A673 (cell line): ENCODE results near the gene VWA8. TPM values are rescaled to one million over a fixed set of nuclear protein-coding genes. Genes with fewer than 3 reads are reported as not detected.

Experiments used
- BruUV-seq: library from RNA; stranded (reverse); fragments of 400-500 nt; replicated peaks from 2 replicates; lab custom pipeline; 2021; lab: Mats Ljungman, UMichigan
- CTCF ChIA-PET: fragments of 300-600 bp; sonication (Branson Sonifier 250); formaldehyde crosslinking; loops from one replicate; lab custom pipeline; 2022; ENCODE audit warnings: antibody characterized with exemption; lab: Charles Lee
- POLR2A ChIA-PET: fragments of 300-600 bp; sonication (Branson Sonifier 250); formaldehyde crosslinking; loops from one replicate; lab custom pipeline; 2022; ENCODE audit warnings: antibody characterized with exemption; ENCODE audit not compliant: low non-redundant PET; lab: Charles Lee
- DNase-seq: peaks from one replicate; pipeline ENCODE4 v3.0.0-alpha.2; 2015; ENCODE audit warnings: low spot score
- H3K27ac ChIP-seq: fragments of 200-600 bp; sonication (generic); 2 replicates; pipeline ENCODE4 v1.5.1; 2016; ENCODE audit warnings: mixed run types, low read depth, mild to moderate bottlenecking, mixed read lengths, antibody characterized with exemption, low read length; ENCODE audit not compliant: poor library complexity, severe bottlenecking
- H3K27me3 ChIP-seq: fragments of 200-600 bp; sonication (generic); replicated peaks from 2 replicates; pipeline ENCODE4 v1.6.1; 2017; ENCODE audit warnings: mixed run types, low read depth, mild to moderate bottlenecking, mixed read lengths, antibody characterized with exemption, low read length; ENCODE audit not compliant: insufficient read depth, poor library complexity
- H3K36me3 ChIP-seq: fragments of 200-600 bp; sonication (generic); 2 replicates; pipeline ENCODE4 v1.6.1; 2016; ENCODE audit warnings: mixed run types, mild to moderate bottlenecking, mixed read lengths, antibody characterized with exemption, low read length; ENCODE audit not compliant: insufficient read depth, poor library complexity, severe bottlenecking
- H3K4me1 ChIP-seq: fragments of 200-600 bp; sonication (generic); 2 replicates; pipeline ENCODE4 v1.6.1; 2017; ENCODE audit warnings: mixed run types, mild to moderate bottlenecking, mixed read lengths, antibody characterized with exemption, low read length; ENCODE audit not compliant: insufficient read depth, poor library complexity, severe bottlenecking
- H3K4me3 ChIP-seq: fragments of 200-600 bp; sonication (generic); 2 replicates; pipeline ENCODE4 v1.5.1; 2016; ENCODE audit warnings: low read depth, mixed run types, mild to moderate bottlenecking, mixed read lengths, low read length; ENCODE audit not compliant: poor library complexity, severe bottlenecking
- H3K9me3 ChIP-seq: fragments of 200-600 bp; sonication (generic); 2 replicates; pipeline ENCODE4 v1.6.1; 2016; ENCODE audit warnings: mixed run types, low read depth, mild to moderate bottlenecking, mixed read lengths, antibody characterized with exemption, low read length; ENCODE audit not compliant: poor library complexity, severe bottlenecking
- CTCF ChIP-seq: fragments of 300-800, 200-600 bp; sonication (generic); conservative IDR thresholded peaks from 2 replicates; pipeline ENCODE4 v1.5.1; 2017; ENCODE audit warnings: low read depth, mild to moderate bottlenecking, antibody characterized with exemption, low read length, moderate library complexity, mixed read lengths
- EZH2 ChIP-seq: fragments of 200-600 bp; sonication (generic); IDR thresholded peaks from 2 replicates; pipeline ENCODE4 v1.6.1; 2017; ENCODE audit warnings: borderline replicate concordance, low read depth, mild to moderate bottlenecking, mixed read lengths, antibody characterized with exemption, low read length; ENCODE audit not compliant: poor library complexity, severe bottlenecking
- intact Hi-C: fragments of 100-400 bp; cut with micrococcal nuclease; formaldehyde crosslinking; loops from one replicate; pipeline ENCODE4 v1.10.0; 2022; ENCODE audit not compliant: unreplicated experiment
- total RNA-seq: library from RNA; stranded (reverse); gene quantifications from 2 replicates; pipeline ENCODE4 v1.2.3, GENCODE V29; 2021

The VWA8 gene
- total RNA-seq, 1 experiment from 2014 or later = 18.5 TPM

GRCh38 chr13:41611385-41611784, 349.5 kb downstream of the VWA8 start:
- no peak for DNase-seq
- H3K4me3 ChIP-seq = no peak overlapping the region
- H3K36me3 ChIP-seq = no peaks in the 10 kb centered on the region
- no peak overlapping the region for H3K27ac ChIP-seq
- ChIA-PET POLR2A (no interaction called here), CTCF (no interaction called here)
- no TSS peak for BruUV-seq
- TF ChIP-seq EZH2 (no peak), CTCF (no peak)
- no peaks in the 10 kb centered on the region for H3K4me1 ChIP-seq
- H3K27me3 ChIP-seq = no peaks in the 10 kb centered on the region
- intact Hi-C loops = no loop called here
- no peaks in the 10 kb centered on the region for H3K9me3 ChIP-seq

DNA sequence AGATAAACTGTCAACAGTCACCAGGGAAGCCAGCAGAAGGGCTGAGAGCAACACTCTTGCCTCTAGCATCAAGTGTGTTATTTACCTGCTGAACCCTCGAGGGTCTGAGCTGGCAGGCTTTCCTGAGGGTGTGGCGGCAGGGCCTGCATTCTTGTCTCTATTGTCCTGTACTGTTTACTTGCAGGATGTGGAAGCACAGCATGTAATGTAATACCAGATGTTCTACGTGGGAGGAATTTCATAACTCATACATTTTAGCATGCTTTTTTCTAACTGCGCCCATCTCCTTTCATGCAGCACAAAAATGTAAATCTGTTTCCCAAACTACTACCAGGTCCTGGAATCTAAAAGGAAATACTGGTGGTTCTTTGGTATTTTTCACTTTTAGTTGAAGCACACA, 350.5 kb downstream of the VWA8 start:
- no peak overlapping the region for H3K27ac ChIP-seq
- no peak for DNase-seq
- TF ChIP-seq CTCF = no peak
- no peak for TF ChIP-seq EZH2
- ChIA-PET POLR2A (no interaction called here), CTCF (no interaction called here)
- no peaks in the 10 kb centered on the region for H3K36me3 ChIP-seq
- intact Hi-C loops = no loop called here
- H3K4me3 ChIP-seq = no peak overlapping the region
- no peaks in the 10 kb centered on the region for H3K9me3 ChIP-seq
- H3K4me1 ChIP-seq = no peaks in the 10 kb centered on the region
- no peaks in the 10 kb centered on the region for H3K27me3 ChIP-seq
- no TSS peak for BruUV-seq

GRCh38 chr13:41609828-41610227, 351.1 kb downstream of the VWA8 start:
- Histone ChIP-seq H3K36me3 (no peaks in the 10 kb centered on the region), H3K4me3 (no peak overlapping the region), H3K27me3 (no peaks in the 10 kb centered on the region), H3K9me3 (no peaks in the 10 kb centered on the region), H3K27ac (no peak overlapping the region), H3K4me1 (no peaks in the 10 kb centered on the region)
- ChIA-PET POLR2A (no interaction called here), CTCF (no interaction called here)
- DNase-seq = no peak
- intact Hi-C loops = no loop called here
- no peak for TF ChIP-seq CTCF
- TF ChIP-seq EZH2 = no peak
- BruUV-seq = no TSS peak
